Parathyroid adenoma (tissue), 2 donors: Measurements from ENCODE around the gene NDUFAF8.

Experiments used
- H2AFZ ChIP-seq: fragments of 300-600 bp; sonication (generic); one replicate; pipeline ENCODE4 v1.7.0; 2017; ENCODE audit warnings: antibody characterized with exemption, mild to moderate bottlenecking
- H3K27ac ChIP-seq: fragments of 300-600 bp; sonication (generic); one replicate; pipeline ENCODE4 v1.7.0; 2017
- H3K27me3 ChIP-seq: fragments of 300-600 bp; sonication (generic); one replicate; pipeline ENCODE4 v1.7.0; 2017; ENCODE audit warnings: low read length; ENCODE audit not compliant: control insufficient read depth, insufficient read depth
- H3K36me3 ChIP-seq: fragments of 300-600 bp; sonication (generic); one replicate; pipeline ENCODE4 v1.7.0; 2017; ENCODE audit warnings: low read length; ENCODE audit not compliant: control insufficient read depth, insufficient read depth
- H3K4me1 ChIP-seq: fragments of 300-600 bp; sonication (generic); one replicate; pipeline ENCODE4 v1.7.0; 2017; ENCODE audit warnings: control low read depth
- H3K4me2 ChIP-seq: fragments of 300-600 bp; sonication (generic); one replicate; pipeline ENCODE4 v1.7.0; 2017; ENCODE audit warnings: low read length
- H3K4me3 ChIP-seq: fragments of 300-600 bp; sonication (generic); one replicate; pipeline ENCODE4 v1.7.0; 2017; ENCODE audit warnings: low read depth, low read length
- H3K79me2 ChIP-seq: fragments of 300-600 bp; sonication (generic); one replicate; pipeline ENCODE4 v1.7.0; 2017; ENCODE audit warnings: control low read depth
- H3K9ac ChIP-seq: fragments of 300-600 bp; sonication (generic); one replicate; pipeline ENCODE4 v1.7.0; 2017; ENCODE audit warnings: mild to moderate bottlenecking
- H3K9me3 ChIP-seq: fragments of 300-600 bp; sonication (generic); one replicate; pipeline ENCODE4 v1.7.0; 2017; ENCODE audit warnings: low read length; ENCODE audit not compliant: control insufficient read depth
- CTCF ChIP-seq: fragments of 300-600 bp; sonication (generic); IDR thresholded peaks from one replicate; pipeline ENCODE4 v1.7.0; 2017; ENCODE audit warnings: antibody characterized with exemption, mild to moderate bottlenecking
- donor health status: primary hyperparathyroidism.

The NDUFAF8 gene

GRCh38 chr17:81272616-81273015 is 33.5 kb downstream of the NDUFAF8 start:
- Histone ChIP-seq H3K36me3 (no peaks in the 10 kb centered on the region), H3K4me2 (peak overlapping the region; percentile 32), H3K27me3 (no peaks in the 10 kb centered on the region), H3K79me2 (no peaks in the 10 kb centered on the region), H2AFZ (no peak overlapping the region), H3K4me1 (no peaks in the 10 kb centered on the region), H3K9me3 (no peaks in the 10 kb centered on the region), H3K27ac (no peak overlapping the region), H3K4me3 (no peak overlapping the region), H3K9ac (no peak overlapping the region)
- no peak for TF ChIP-seq CTCF

GRCh38 chr17:81273698-81274470 is 34.8 kb downstream of the NDUFAF8 start:
- Histone ChIP-seq H2AFZ (no peak overlapping the region), H3K27ac (no peak overlapping the region), H3K27me3 (no peaks in the 10 kb centered on the region), H3K4me1 (no peaks in the 10 kb centered on the region), H3K79me2 (no peaks in the 10 kb centered on the region), H3K36me3 (no peaks in the 10 kb centered on the region), H3K9me3 (no peaks in the 10 kb centered on the region), H3K4me3 (no peak overlapping the region), H3K9ac (no peak overlapping the region), H3K4me2 (no peak overlapping the region)
- TF ChIP-seq CTCF = no peak

GRCh38 chr17:81274471-81274855 is 35.3 kb downstream of the NDUFAF8 start:
- H3K27ac ChIP-seq = no peak overlapping the region
- H3K27me3 ChIP-seq = no peaks in the 10 kb centered on the region
- H3K36me3 ChIP-seq = no peaks in the 10 kb centered on the region
- H3K79me2 ChIP-seq = peaks cover 3% of the 10 kb centered on the region
- TF ChIP-seq CTCF = no peak
- H3K9me3 ChIP-seq = no peaks in the 10 kb centered on the region
- H3K4me2 ChIP-seq = no peak overlapping the region
- no peak overlapping the region for H2AFZ ChIP-seq
- H3K4me3 ChIP-seq = no peak overlapping the region
- no peak overlapping the region for H3K9ac ChIP-seq
- no peaks in the 10 kb centered on the region for H3K4me1 ChIP-seq

DNA sequence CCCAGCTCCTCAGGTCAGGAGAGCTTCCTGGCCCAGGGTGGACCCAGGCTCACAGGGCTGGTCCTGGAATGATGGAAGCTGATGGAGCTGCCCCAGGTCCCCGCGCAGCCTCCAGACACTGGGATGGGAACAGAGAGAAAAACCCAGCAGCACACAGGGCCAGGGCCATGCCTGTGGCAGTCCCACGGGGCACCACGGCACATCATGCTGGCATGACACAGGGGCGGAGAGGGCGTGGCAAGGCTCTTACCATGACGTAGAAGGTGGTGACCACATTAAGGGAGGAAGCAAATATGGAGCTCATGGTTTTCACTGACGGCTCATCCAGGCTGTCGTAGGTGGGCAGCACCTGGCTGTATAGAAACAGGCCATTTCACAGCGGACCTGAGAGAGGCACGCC is 37.7 kb downstream of the NDUFAF8 start:
- no peak overlapping the region for H2AFZ ChIP-seq
- H3K27ac ChIP-seq = no peak overlapping the region
- no peak for TF ChIP-seq CTCF
- H3K36me3 ChIP-seq = no peaks in the 10 kb centered on the region
- no peaks in the 10 kb centered on the region for H3K9me3 ChIP-seq
- H3K4me2 ChIP-seq = no peak overlapping the region
- H3K27me3 ChIP-seq = no peaks in the 10 kb centered on the region
- no peaks in the 10 kb centered on the region for H3K4me1 ChIP-seq
- H3K4me3 ChIP-seq = no peak overlapping the region
- H3K9ac ChIP-seq = no peak overlapping the region
- peaks cover 7% of the 10 kb centered on the region for H3K79me2 ChIP-seq

DNA sequence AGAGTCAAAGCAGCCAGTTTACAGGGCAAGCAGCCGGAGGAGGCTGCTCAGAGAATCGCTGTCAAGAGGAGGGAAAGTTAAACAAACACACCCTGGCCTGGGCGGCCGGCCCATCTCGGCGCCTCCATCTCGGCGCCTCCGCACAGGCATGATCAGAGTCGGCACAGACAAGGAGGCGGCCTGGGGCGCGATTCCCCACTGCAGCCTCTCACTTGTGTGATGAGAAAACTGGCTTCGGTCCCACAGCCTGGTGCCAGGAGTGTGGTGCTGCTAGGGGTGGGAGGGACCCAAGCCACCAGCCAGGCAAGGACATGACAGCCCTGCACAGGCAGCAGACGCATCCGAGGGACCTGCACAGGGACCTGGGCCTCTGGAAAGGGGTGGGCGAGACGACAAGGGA is 38.3 kb downstream of the NDUFAF8 start:
- no peak overlapping the region for H3K4me2 ChIP-seq
- no peaks in the 10 kb centered on the region for H3K9me3 ChIP-seq
- H3K4me3 ChIP-seq = no peak overlapping the region
- H3K4me1 ChIP-seq = no peaks in the 10 kb centered on the region
- no peak overlapping the region for H3K9ac ChIP-seq
- H3K27ac ChIP-seq = peak overlapping the region; percentile 32
- H3K27me3 ChIP-seq = no peaks in the 10 kb centered on the region
- no peak for TF ChIP-seq CTCF
- H2AFZ ChIP-seq = no peak overlapping the region
- no peaks in the 10 kb centered on the region for H3K36me3 ChIP-seq
- peaks cover 13% of the 10 kb centered on the region for H3K79me2 ChIP-seq
